Breast epithelium (tissue), 3 donors: ENCODE data around the gene GCFC2.
"Not testable (repeated sequence)": the region's sequence is repeated elsewhere in the genome, so short reads cannot be mapped to it uniquely, and the experiment has no call there.

Experiments used
- POLR2A ChIP-seq: fragments of 450-650 bp; IDR thresholded peaks from one replicate; pipeline ENCODE4 v1.6.1; 2016; ENCODE audit warnings: antibody characterized with exemption, mild to moderate bottlenecking, moderate library complexity
- POLR2AphosphoS5 ChIP-seq, 3 donors: sonication (generic); formaldehyde crosslinking; IDR thresholded peaks; one replicate each; pipeline ENCODE4 v1.6.1; 2017; ENCODE audit warnings: antibody characterized with exemption in 3 of 3
- TF ChIP-seq, protein P1 (sequence below), 3 donors: fragments of 450-650 bp; IDR thresholded peaks; one replicate each; pipeline ENCODE4 v1.5.1; 2016 to 2017; ENCODE audit warnings: antibody characterized with exemption in 3 of 3, mild to moderate bottlenecking in 3 of 3, moderate library complexity in 3 of 3

- TF ChIP-seq, protein P1, sequence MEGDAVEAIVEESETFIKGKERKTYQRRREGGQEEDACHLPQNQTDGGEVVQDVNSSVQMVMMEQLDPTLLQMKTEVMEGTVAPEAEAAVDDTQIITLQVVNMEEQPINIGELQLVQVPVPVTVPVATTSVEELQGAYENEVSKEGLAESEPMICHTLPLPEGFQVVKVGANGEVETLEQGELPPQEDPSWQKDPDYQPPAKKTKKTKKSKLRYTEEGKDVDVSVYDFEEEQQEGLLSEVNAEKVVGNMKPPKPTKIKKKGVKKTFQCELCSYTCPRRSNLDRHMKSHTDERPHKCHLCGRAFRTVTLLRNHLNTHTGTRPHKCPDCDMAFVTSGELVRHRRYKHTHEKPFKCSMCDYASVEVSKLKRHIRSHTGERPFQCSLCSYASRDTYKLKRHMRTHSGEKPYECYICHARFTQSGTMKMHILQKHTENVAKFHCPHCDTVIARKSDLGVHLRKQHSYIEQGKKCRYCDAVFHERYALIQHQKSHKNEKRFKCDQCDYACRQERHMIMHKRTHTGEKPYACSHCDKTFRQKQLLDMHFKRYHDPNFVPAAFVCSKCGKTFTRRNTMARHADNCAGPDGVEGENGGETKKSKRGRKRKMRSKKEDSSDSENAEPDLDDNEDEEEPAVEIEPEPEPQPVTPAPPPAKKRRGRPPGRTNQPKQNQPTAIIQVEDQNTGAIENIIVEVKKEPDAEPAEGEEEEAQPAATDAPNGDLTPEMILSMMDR (IDR thresholded peaks at IDR 0.05) = not testable (repeated sequence)
- not testable (repeated sequence) for TF ChIP-seq POLR2A; POLR2AphosphoS5 (IDR thresholded peaks at IDR 0.05)
Observed at GRCh38 chr2:75683430-75683829, 27.3 kb downstream of the GCFC2 start.
